Retinal pigment epithelial cell (primary cell): Measurements from ENCODE around the gene MAP4.

ENCODE experiments used
- DNase-seq: peaks from one replicate; pipeline ENCODE4 v3.0.0-alpha.2; 2010; ENCODE audit warnings: low read depth
- H3K4me3 ChIP-seq: 2 replicates; pipeline ENCODE4 v1.5.1; 2011; ENCODE audit warnings: mild to moderate bottlenecking, low read length, control low read depth, moderate library complexity
- TF ChIP-seq, protein P1 (sequence below): conservative IDR thresholded peaks from 2 replicates; pipeline ENCODE4 v1.5.1; 2011; ENCODE audit warnings: low read depth, low read length, control low read depth, inconsistent platforms

Gene MAP4

DNA sequence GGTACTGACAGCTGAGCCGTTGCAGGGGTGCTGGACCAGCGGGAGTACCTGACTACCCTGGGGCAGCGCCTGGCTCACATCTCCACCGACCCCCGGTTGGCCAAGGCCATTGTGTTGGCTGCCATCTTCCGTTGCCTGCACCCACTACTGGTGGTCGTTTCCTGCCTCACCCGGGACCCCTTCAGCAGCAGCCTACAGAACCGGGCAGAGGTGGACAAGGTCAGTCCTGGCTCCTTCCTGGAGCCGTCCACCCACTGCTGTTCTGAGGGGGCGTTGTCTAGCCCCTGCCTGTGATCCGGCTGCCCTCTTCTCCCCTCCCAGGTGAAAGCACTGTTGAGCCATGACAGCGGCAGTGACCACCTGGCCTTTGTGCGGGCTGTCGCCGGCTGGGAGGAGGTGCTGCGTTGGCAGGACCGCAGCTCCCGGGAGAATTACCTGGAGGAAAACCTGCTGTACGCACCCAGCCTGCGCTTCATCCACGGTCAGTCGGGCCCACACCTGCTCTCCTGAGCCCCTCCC lies 167.6 kb downstream of the MAP4 start:
- H3K4me3 ChIP-seq = no peak overlapping the region
- TF ChIP-seq, protein P1, sequence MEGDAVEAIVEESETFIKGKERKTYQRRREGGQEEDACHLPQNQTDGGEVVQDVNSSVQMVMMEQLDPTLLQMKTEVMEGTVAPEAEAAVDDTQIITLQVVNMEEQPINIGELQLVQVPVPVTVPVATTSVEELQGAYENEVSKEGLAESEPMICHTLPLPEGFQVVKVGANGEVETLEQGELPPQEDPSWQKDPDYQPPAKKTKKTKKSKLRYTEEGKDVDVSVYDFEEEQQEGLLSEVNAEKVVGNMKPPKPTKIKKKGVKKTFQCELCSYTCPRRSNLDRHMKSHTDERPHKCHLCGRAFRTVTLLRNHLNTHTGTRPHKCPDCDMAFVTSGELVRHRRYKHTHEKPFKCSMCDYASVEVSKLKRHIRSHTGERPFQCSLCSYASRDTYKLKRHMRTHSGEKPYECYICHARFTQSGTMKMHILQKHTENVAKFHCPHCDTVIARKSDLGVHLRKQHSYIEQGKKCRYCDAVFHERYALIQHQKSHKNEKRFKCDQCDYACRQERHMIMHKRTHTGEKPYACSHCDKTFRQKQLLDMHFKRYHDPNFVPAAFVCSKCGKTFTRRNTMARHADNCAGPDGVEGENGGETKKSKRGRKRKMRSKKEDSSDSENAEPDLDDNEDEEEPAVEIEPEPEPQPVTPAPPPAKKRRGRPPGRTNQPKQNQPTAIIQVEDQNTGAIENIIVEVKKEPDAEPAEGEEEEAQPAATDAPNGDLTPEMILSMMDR = no peak
- no peak for DNase-seq

DNA sequence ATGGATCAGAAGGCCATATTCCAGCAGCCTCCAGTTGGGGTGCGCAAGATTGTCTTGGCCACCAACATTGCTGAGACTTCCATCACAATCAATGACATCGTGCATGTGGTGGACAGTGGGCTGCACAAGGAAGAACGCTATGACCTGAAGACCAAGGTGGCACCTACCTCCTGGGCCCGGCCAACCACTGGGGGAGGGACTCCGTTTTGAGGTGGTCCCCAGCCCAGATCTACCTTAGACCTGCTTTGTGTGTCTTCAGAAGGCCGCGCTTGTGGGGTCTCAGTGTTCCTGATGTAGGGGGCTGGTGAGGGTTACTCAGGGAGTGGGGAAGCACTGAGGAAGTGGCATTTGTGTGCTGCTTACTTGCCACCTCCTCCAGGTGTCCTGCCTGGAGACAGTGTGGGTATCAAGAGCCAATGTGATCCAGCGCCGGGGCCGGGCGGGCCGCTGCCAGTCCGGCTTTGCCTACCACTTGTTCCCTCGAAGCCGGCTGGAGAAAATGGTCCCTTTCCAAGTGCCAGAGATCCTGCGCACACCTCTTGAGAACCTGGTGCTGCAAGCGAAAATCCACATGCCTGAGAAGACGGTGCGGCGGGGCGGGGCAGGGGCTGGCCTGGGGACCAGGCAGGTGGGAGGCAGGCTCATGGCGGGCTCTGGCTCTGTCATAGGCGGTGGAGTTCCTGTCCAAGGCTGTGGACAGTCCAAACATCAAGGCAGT lies 168.3 kb downstream of the MAP4 start:
- TF ChIP-seq, protein P1 = no peak
- DNase-seq = no peak
- H3K4me3 ChIP-seq = no peak overlapping the region

DNA sequence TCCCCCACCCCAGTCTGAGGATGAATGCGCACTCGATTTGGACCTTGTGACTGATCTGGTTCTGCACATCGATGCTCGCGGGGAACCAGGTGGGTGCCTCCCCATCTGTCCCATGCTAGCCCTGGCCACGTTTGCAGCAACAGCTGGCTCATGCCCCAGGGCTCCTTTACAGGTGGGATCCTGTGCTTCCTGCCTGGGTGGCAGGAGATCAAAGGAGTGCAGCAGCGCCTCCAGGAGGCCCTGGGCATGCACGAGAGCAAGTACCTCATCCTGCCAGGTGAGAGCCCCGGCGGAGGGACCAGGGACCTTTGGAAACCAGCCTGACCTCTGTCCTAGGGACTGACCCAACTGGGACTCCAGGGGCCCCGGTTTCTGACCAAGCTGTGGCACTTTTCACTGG lies 169.0 kb downstream of the MAP4 start:
- TF ChIP-seq, protein P1 = no peak
- H3K4me3 ChIP-seq = no peak overlapping the region
- no peak for DNase-seq

DNA sequence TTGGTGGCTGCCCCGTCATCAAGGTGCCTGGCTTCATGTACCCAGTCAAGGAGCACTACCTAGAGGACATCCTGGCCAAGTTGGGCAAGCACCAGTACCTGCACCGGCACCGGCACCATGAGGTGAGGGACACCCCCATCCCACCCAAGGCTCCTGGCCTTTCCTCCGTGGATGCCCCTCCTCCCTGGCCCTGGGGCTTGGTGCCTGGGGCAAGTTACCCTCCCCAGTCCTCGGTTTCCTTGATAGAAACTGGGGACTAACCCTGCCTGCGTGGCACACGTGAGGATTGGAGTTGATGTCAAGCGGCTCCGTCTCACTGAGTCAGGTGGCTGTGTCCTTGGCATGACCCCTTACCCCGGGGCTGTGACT lies 169.4 kb downstream of the MAP4 start:
- DNase-seq = no peak
- no peak overlapping the region for H3K4me3 ChIP-seq
- TF ChIP-seq, protein P1 = no peak

DNA sequence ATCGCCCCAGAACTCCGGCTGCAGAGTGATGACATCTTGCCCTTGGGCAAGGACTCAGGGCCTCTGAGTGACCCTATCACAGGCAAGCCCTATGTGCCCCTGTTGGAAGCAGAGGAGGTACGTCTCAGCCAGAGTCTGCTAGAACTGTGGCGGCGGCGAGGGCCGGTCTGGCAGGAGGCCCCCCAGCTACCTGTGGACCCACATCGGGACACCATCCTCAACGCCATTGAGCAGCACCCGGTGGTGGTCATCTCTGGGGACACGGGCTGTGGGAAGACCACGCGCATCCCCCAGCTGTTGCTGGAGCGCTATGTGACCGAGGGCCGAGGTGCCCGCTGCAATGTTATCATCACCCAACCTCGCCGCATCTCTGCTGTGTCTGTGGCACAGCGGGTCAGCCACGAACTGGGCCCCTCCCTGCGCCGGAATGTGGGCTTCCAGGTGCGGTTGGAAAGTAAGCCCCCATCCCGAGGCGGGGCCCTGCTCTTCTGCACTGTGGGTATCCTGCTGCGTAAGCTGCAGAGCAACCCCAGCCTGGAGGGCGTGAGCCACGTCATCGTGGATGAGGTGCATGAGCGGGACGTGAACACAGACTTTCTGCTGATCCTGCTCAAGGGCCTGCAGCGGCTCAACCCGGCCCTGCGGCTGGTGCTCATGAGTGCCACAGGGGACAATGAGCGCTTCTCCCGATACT lies 169.9 kb downstream of the MAP4 start:
- no peak for DNase-seq
- no peak overlapping the region for H3K4me3 ChIP-seq
- TF ChIP-seq, protein P1 = no peak

DNA sequence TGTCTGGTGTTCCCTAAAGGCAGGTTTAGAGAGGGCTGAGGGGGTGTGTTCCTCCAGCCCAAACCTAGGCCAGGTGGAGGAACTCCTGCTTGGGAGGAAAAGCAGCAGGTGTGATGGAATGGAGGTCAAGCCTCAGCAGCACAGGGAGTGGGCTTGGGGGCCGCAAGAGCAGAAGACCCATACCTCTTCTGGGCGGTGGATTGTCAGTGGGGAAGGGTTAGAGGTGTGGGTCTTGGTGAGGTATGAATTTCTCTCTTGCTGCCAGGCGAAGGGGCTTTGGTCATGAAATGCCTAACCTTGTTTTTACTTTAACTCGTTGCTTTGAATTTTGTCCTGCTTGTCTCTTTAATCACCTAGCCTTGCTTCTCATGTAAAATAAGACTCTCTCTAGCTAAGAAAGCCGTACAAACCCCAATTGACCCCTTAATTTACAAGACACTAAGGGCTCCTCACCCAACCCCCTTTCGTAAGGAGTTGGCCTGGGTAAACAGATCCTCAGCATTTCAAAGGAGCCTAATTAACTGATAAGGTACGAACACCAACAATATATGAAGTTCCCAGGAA lies 174.3 kb downstream of the MAP4 start:
- no peak overlapping the region for H3K4me3 ChIP-seq
- TF ChIP-seq, protein P1 = no peak
- no peak for DNase-seq
